HT1080 (cell line): ENCODE data around the gene KLHL29. TPM values are rescaled to one million over a fixed set of nuclear protein-coding genes. Genes with fewer than 3 reads are reported as not detected.
"Not testable (repeated sequence)": the region's sequence is repeated elsewhere in the genome, so short reads cannot be mapped to it uniquely, and the experiment has no call there.

Source experiments
- DNase-seq: peaks from one replicate; pipeline ENCODE4 v3.0.0-alpha.2; 2015; ENCODE audit warnings: low read depth
- polyA plus RNA-seq, 2 experiments: library from polyadenylated mRNA; depleted of rRNA; stranded (reverse); fragments of >200 nt; gene quantifications; 2 replicates each; pipeline ENCODE4 v1.2.3, GENCODE V29; 2015
- total RNA-seq: library from RNA; depleted of rRNA; stranded (reverse); fragments of >200 nt; shearing (Covaris generic); gene quantifications from 2 replicates; pipeline ENCODE4 v1.2.3, GENCODE V29; 2014; rRNA removed

Gene KLHL29
- 6.0 and 6.8 TPM in 2 replicates for total RNA-seq
- polyA plus RNA-seq (2015; cell fraction: cytosol; rRNA removed), result 6.1 and 7.4 TPM in 2 replicates
- 11.0 and 11.3 TPM in 2 replicates for polyA plus RNA-seq (2015; cell fraction: nucleus; rRNA removed)

- peak; percentile 25 for DNase-seq
Observed at GRCh38 chr2:23384551-23385343, at the start of gene KLHL29. Gene KLHL29 (plus strand): TSS chr2:23385179. CDS start chr2:23562197, 177,018 bp downstream.

GRCh38 chr2:23335550-23335949, 49.4 kb upstream of the KLHL29 start:
- no peak for DNase-seq

DNA sequence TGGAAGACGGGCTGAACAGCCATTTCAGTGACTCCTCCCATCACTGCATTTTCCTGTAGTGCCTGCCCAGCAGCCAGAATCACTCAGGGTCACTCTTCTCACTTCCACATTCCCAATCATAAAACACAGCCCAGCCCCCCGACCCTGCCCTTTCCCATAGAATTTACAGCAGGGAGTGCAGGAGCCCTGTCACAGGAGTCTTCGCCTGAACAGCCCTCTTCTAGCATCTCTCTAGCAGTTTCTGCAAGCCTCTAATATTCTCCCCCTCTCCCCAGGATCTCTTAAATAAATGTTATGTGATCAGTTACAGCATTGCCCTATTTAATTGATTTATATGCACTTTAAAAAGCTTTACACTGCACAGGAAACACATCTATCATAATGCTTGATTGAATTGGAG, 42.9 kb upstream of the KLHL29 start:
- no peak for DNase-seq

- DNase-seq, result no peak
Observed at GRCh38 chr2:23346029-23346428, 39.0 kb upstream of the KLHL29 start.

- DNase-seq, result no peak
Observed at GRCh38 chr2:23346781-23347180, 38.2 kb upstream of the KLHL29 start.

- no peak for DNase-seq
Observed at GRCh38 chr2:23347471-23348092, 37.4 kb upstream of the KLHL29 start.

GRCh38 chr2:23348093-23348481, 36.9 kb upstream of the KLHL29 start:
- not testable (repeated sequence) for DNase-seq

GRCh38 chr2:23349508-23349907, 35.5 kb upstream of the KLHL29 start:
- no peak for DNase-seq

GRCh38 chr2:23350041-23350791, 34.8 kb upstream of the KLHL29 start:
- DNase-seq, result peak; percentile 38

GRCh38 chr2:23350792-23351355, 34.1 kb upstream of the KLHL29 start:
- DNase-seq, result no peak

- peak; percentile 59 for DNase-seq
Observed at GRCh38 chr2:23351388-23352141, 33.4 kb upstream of the KLHL29 start.

GRCh38 chr2:23354554-23354953, 30.4 kb upstream of the KLHL29 start:
- no peak for DNase-seq

DNA sequence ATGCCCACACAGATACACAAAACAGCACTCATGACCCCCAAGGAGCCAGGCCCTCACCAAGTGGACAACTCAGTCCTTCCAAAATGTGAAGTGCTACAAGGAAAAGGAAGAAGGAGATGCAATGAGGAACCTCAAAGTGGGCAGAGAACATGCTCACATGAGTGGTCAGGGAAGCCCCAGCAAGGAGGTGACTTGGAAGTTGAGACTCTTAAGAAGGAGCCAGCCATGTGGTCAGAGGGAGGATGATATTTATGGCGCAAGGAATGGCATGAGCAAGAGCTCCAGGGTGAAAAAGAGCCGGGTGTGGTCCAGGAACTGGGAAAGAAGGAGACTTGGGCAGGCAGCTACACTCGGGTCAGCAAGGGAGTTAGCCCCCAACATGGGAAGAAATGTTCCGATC, 30.0 kb upstream of the KLHL29 start:
- no peak for DNase-seq

DNA sequence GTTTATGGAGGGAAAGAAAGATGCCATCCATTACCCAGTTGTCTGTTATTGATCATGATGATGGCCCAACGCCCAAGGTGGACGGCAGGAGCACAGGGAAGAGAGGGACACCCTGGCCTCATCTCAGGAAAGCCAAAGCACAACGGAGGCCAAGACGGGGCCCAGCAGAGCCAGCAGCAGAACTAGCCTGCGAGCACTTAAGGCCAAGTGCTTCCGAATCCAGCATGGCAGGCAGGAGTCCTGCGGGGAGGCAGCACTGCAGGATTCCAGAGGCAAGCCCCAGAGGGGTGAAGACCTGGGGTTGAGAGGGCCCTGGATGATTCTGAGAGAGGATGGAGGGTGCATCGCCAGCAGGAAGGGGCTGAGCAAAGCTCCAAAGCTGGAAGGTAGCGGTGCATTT, 28.3 kb upstream of the KLHL29 start:
- no peak for DNase-seq

- no peak for DNase-seq
Observed at GRCh38 chr2:23359631-23360567, 25.1 kb upstream of the KLHL29 start.

DNA sequence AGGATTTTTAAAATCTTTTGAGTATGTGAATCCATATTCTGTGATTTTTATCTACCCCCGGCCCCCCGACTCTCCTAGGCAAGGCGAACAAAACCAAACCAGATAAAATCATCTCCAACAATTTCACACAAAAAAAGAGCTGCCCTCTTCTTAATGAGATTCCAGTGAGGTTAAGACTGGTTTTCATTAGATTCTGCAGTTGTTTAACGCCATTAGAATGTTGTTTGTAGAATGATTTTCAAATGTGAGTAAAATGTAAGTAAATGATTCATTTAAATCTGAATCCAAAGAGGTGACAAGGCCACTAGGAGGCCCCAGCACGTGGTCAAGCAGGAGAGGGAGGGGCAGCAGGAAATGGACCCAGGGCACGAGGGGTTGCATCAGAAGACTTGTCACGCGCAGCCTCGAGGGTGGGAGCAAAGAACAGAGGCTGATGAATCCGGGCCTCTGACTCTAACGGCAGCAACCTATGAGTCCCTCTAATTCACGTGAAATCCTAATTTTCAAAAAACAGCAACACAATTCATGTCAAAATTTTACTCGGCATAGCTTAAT, 24.3 kb upstream of the KLHL29 start:
- no peak for DNase-seq

GRCh38 chr2:23361152-23361551, 23.8 kb upstream of the KLHL29 start:
- no peak for DNase-seq

DNA sequence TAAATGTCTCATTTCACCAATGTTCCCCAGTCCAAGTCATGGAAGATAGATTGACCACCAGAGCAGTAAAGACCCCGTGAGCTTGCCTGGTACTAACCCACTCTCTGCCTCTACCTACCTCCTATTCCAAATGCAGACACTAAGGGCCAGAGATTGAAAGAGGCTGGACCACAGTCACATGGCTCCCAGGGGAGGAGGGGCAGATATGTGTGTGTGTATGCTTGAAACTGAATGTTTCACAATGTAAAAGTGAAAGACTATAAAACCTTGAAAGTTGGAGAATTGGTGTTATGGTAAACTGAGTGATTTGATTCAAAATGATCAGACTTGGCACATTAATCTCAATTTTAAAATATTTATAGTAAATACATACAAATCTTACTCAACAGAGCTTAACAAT, 21.7 kb upstream of the KLHL29 start:
- DNase-seq, result no peak

- DNase-seq, result no peak
Observed at GRCh38 chr2:23363831-23364230, 21.1 kb upstream of the KLHL29 start.
